ENCODE data around the gene CHD5. TPM values are rescaled to one million over a fixed set of nuclear protein-coding genes. Genes with fewer than 3 reads are reported as not detected.

Gene CHD5
- total and polyA plus RNA-seq, 2 of the 13 experiments (the other 11 are each of a cell fraction or from before 2014, with no cell fraction given) = 0.02 to 0.21 TPM

DNA sequence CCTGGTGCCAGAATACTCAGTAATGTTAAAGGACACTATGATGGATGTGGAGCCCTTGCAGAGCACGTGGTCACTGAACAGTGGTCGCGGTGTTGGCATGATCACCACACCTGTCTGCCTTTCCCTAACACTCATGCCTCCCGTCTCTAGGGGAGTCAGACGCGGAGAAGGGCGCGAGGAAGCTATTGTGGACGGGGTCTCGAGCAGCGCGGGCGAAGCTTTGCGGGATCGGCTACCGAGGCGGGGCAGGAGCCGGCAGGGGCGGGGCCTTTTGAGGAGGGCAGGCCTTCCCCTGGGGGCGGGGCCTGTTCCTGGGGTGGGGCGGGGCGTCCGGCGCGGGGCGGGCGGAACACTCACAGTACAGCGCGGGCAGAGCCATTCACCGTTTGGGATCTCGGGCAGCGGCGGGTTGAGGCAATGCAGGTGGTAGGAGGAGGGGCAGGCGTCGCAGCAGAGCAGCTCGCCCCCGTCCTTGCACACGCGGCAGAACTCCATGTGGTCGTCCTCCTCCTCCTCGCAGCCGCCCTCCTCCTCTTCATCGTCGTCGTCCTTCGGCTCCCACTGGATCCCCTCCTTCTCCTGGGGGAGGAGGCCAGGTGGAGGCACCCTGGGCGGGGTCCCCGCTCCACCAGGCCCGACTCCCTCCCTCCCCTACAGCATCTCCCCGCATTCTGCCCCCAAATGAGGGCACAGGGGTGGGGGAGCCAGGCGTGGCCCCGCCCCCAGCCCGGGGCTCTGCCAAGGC lies 31.5 kb downstream of the CHD5 start:
- TF ChIP-seq, protein P1, sequence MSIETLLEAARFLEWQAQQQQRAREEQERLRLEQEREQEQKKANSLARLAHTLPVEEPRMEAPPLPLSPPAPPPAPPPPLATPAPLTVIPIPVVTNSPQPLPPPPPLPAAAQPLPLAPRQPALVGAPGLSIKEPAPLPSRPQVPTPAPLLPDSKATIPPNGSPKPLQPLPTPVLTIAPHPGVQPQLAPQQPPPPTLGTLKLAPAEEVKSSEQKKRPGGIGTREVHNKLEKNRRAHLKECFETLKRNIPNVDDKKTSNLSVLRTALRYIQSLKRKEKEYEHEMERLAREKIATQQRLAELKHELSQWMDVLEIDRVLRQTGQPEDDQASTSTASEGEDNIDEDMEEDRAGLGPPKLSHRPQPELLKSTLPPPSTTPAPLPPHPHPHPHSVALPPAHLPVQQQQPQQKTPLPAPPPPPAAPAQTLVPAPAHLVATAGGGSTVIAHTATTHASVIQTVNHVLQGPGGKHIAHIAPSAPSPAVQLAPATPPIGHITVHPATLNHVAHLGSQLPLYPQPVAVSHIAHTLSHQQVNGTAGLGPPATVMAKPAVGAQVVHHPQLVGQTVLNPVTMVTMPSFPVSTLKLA (IDR thresholded peaks at IDR 0.05) = peak; percentile 19; the same call in 1 of the 2 replicates
- TF ChIP-seq, protein P2, sequence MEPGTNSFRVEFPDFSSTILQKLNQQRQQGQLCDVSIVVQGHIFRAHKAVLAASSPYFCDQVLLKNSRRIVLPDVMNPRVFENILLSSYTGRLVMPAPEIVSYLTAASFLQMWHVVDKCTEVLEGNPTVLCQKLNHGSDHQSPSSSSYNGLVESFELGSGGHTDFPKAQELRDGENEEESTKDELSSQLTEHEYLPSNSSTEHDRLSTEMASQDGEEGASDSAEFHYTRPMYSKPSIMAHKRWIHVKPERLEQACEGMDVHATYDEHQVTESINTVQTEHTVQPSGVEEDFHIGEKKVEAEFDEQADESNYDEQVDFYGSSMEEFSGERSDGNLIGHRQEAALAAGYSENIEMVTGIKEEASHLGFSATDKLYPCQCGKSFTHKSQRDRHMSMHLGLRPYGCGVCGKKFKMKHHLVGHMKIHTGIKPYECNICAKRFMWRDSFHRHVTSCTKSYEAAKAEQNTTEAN (CRISPR knock-in tag; conservative IDR thresholded peaks at IDR 0.05) = no peak
- Histone ChIP-seq H3K4me2 (ENCODE audit: low read depth, low read length) (peak overlapping the region; percentile 36; the same call in 1 of the 2 replicates), H3K79me2 (ENCODE audit: insufficient read depth, low read length) (no peaks in the 10 kb centered on the region), H4K20me1 (ENCODE audit: insufficient read depth, low read length) (peaks cover 8% of the 10 kb centered on the region; the same call in 1 of the 2 replicates), H3K4me3 (replicated peaks in 1 of 3; ENCODE audit: insufficient read depth in 1 of 3, low read depth in 2 of 3, low read length in 3 of 3) (peak overlapping the region in 1 of 3 experiments; percentile 28; a peak in 1 of 6 replicates), H3K27ac (ENCODE audit: extremely low read length, insufficient read depth, low read length) (no peak overlapping the region), H3K36me3 (replicated peaks in 1 of 2; ENCODE audit: control insufficient read depth in 1 of 2, insufficient read depth in 2 of 2, low read length in 2 of 2) (no peaks in the 10 kb centered on the region), H3K9ac (ENCODE audit: insufficient read depth, low read depth, low read length) (no peak overlapping the region), H3K27me3 (ENCODE audit: control insufficient read depth in 1 of 2, insufficient read depth in 2 of 2, low read length in 2 of 2) (peaks cover 14 to 81% of the 10 kb centered on the region in 2 experiments), H3K4me1 (ENCODE audit: insufficient read depth, low read length) (no peaks in the 10 kb centered on the region), H2AFZ (ENCODE audit: low read length) (no peak overlapping the region), H3K9me3 (ENCODE audit: low read length) (no peaks in the 10 kb centered on the region)
- peak; percentile 71 for ATAC-seq
- BruUV-seq (replicated peaks) = no TSS peak
- CTCF ChIA-PET (ENCODE audit: low intra/inter-chr PET ratio, low total read pairs) = no interaction called here
- no peak for DNase-seq (ENCODE audit: low spot score)
- in situ Hi-C loops (cut with HindIII; ENCODE audit: extremely low pct_ligation_motif_present, low pct_unique_long_range_greater_than_20kb) = no loop called here
- POLR2A ChIA-PET = no interaction called here
- intact Hi-C loops (cut with micrococcal nuclease; ENCODE audit: unreplicated experiment) = no loop called here
- FAIRE-seq = no peak
- WGBS (ENCODE audit: low lambda C conversion rate) = 12% methylated on average over 22 of the region's 53 CpGs

DNA sequence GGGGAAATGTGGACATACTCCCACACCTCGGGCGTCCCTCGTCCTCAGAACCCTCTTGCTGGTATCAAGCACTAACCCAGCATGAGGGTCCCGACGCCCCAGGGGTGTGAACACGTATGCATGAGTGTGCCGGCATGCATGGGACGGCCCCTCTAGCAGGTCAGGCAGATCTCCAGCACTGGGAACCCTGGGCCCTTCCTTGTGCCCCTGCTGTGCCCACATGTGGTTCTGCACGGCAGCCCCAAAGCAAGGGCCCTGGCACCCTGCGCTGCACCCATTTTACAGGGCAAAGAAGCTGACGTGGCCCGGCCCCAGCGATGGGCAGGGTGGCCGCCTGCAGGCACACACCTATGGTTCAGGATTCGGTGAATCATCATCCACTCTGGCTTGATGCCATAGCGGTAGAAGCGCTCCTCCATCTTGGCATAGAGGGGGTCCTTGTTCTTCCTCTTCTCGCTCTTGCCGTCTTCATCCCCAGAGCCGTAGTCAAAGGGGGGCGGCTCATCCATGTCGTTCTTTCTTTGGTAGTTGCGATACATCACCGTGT lies 34.2 kb downstream of the CHD5 start:
- ATAC-seq (no peak), FAIRE-seq (no peak), DNase-seq (ENCODE audit: low spot score) (no peak)
- Histone ChIP-seq H3K27ac (ENCODE audit: extremely low read length, insufficient read depth, low read length) (no peak overlapping the region), H4K20me1 (ENCODE audit: insufficient read depth, low read length) (peaks cover 12% of the 10 kb centered on the region; the same call in 1 of the 2 replicates), H3K4me1 (ENCODE audit: insufficient read depth, low read length) (no peaks in the 10 kb centered on the region), H3K36me3 (replicated peaks in 1 of 2; ENCODE audit: control insufficient read depth in 1 of 2, insufficient read depth in 2 of 2, low read length in 2 of 2) (no peaks in the 10 kb centered on the region), H3K79me2 (ENCODE audit: insufficient read depth, low read length) (no peaks in the 10 kb centered on the region), H3K9ac (ENCODE audit: insufficient read depth, low read depth, low read length) (no peak overlapping the region), H2AFZ (ENCODE audit: low read length) (no peak overlapping the region), H3K4me3 (replicated peaks in 1 of 3; ENCODE audit: insufficient read depth in 1 of 3, low read depth in 2 of 3, low read length in 3 of 3) (no peak overlapping the region), H3K27me3 (ENCODE audit: control insufficient read depth in 1 of 2, insufficient read depth in 2 of 2, low read length in 2 of 2) (peaks cover 14 to 78% of the 10 kb centered on the region in 2 experiments), H3K9me3 (ENCODE audit: low read length) (no peaks in the 10 kb centered on the region), H3K4me2 (ENCODE audit: low read depth, low read length) (no peak overlapping the region)
- ChIA-PET POLR2A (no interaction called here), CTCF (ENCODE audit: low intra/inter-chr PET ratio, low total read pairs) (no interaction called here)
- in situ Hi-C loops (cut with HindIII; ENCODE audit: extremely low pct_ligation_motif_present, low pct_unique_long_range_greater_than_20kb) = no loop called here
- TF ChIP-seq ZNF781 (CRISPR knock-in tag; IDR thresholded peaks at IDR 0.05; ENCODE audit: borderline replicate concordance, not compliant biosample characterization) = no peak
- no peak for TF ChIP-seq ELF3 (CRISPR knock-in tag; IDR thresholded peaks at IDR 0.05)
- no TSS peak for BruUV-seq (replicated peaks)
- intact Hi-C loops (cut with micrococcal nuclease; ENCODE audit: unreplicated experiment) = no loop called here
- 53% methylated on average over 15 of the region's 24 CpGs for WGBS (ENCODE audit: low lambda C conversion rate)

Measured in HepG2 (cell line).